Measurements from ENCODE around the gene GRWD1.
A peak's percentile ranks its signal among the peaks of the same experiment; 100 is the strongest.

GRWD1 gene

DNA sequence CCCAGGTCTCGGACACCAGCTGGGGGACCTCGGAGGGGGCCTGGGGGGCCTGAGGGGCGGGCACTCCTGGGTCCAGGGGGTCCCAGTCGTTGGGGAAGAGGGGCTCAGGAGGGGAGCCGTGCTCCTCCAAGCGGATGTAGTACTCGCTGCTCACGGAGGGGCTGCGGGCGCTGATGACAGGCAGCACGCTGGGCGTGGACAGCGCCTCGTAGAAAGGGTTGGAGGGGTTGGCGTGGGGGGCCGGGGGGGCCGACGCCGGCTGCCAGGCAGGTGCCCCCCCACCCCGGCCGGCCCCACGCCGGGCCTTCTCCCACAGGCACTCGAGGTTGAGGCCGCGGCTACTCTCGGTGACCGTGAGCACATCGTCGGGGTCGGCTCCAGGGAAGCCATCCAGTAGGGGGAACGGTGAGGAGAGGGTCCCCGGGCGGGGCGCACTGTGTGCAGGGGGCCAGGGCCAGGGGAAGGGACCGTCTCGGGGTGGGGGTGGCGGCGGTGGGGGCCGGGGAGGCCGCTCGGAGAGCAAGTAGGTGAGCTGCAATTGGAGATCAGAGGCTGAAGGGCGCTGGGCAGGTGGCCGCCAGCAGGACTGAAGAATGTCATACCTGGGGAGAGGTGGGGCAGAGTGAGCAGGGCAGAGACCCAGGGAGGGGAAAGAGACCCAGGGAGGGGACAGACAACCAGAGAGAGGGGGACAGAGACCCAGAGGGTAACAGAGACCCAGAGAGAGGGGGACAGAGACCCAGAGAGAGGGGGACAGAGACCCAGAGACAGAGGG, 53.7 kb downstream of the GRWD1 start:
- no peak for DNase-seq

GRCh38 chr19:48500830-48501493, 55.2 kb downstream of the GRWD1 start:
- no peak for DNase-seq

DNA sequence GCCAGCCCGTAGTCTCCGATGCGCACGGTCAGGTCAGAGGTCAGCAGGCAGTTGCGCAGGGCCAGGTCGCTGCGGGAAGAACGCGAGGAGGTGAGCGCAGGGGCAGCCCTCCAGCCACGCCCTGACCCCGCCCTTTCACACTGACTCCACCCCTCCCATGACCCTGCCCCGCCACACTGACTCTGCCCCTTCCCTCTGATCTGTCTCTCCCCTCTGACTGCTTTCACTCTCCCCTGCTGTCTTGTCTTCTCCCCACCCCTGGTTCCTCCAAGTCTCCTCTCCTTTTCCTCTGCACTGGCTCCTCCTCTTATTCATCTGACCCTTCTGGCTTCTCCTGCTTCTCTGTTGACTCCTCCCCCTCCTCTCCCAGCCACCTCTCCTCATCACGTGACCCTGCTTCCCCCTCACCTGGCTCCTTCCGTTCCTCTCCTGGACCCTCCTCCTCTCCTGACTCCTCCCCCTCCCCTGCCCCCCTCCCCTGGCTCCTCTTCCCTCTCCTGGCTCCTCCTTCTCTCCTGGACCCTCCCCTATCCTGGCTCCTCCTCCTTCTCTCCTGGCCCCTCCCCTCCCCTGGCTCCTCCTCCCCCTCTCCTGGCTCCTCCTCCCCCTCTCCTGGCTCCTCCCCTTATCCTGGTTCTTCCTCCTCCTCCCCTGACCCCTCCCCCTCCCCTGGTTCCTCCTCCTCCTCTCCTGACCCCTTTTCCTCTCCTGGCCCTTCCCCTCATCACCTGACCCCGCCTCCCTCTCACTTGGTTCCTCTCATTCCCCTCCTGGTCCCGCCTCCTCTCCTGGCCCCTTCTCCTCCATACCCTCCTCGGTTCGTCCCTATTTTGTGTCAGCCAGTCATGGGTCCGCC, 55.9 kb downstream of the GRWD1 start:
- DNase-seq = peak; percentile 80 to 84

DNA sequence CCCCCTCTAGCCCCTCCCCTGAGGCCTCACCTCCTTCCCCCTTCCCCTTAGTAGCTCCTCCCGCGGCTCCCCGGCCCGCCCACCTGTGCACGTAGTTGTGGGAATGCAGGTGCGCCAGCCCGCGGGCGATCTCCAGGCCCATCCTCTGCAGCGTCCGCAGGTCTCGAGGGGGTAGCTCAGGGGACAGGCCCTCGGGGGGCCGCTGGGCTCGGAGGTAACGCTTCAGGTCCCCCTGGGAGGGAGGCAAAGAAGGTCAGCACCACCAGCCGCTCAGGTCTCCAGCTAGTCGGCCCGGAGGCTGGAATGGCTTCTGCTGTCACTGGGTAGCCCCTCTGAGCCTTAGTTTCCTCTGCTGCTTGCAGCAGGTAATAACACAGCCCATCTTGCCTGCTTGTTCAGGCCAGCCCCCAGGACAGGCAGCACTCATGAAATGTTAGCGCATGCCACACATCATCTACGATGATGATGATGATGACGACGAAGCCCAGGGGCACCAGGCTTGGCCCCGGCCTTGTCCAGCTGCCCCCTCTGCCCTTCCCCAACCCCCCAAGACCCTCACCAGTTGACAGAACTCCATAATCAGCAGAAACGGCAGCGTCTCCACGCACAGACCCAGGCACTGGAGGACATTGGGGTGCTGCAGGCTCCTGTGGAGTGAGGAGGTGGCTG, 56.7 kb downstream of the GRWD1 start:
- DNase-seq = no peak

GRCh38 chr19:48506138-48506733, 60.5 kb downstream of the GRWD1 start:
- peak in 1 of 2 experiments; percentile 39 for DNase-seq

All from activated T-cell treated with anti-CD3 and anti-CD28 coated beads, Interleukin-2, amount 50 U/mL, for 48 hours (primary cell).